HL-60 (cell line): ENCODE results near the gene IGSF22.
"Not testable (repeated sequence)": the region's sequence is repeated elsewhere in the genome, so short reads cannot be mapped to it uniquely, and the experiment has no call there.

Experiments used
- TF ChIP-seq, protein P1 (sequence below): IDR thresholded peaks from one replicate; pipeline ENCODE4 v1.5.1; 2011; ENCODE audit warnings: low read length, control low read depth, inconsistent platforms; ENCODE audit not compliant: insufficient read depth
- TF ChIP-seq, protein P2 (sequence below): IDR thresholded peaks from 2 replicates; pipeline ENCODE4 v1.6.1; 2012; ENCODE audit warnings: low read depth; ENCODE audit not compliant: insufficient replicate concordance

DNA sequence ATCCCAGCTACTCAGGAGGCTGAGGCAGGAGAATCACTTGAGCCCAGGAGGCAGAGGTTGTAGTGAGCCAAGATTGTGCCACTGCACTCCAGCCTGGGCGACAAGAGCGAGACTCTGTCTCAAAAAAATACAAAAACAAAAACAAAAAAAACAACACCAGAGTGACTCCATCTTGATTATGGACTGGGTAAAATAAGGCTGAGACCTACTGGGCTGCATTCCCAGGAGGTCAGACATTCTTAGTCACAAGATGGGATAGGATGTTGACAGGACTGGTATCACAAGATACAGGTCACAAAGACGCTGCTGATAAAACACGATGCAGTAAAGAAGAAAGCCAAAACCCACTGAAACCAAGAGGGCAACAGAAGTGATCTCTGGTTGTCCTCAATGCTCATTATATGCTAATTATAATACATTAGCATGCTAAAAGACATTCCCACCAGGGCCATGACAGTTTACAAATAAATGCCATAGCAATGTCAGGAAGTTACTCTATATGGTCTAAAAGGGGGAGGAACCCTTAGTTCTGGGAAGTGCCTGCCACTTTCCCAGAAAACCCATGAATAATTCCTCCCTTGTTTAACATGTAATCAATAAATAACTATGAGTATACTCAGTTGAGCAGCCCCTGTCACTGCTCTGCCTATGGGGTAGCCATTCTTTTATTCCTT, 34.4 kb downstream of the IGSF22 start:
- TF ChIP-seq, protein P1, sequence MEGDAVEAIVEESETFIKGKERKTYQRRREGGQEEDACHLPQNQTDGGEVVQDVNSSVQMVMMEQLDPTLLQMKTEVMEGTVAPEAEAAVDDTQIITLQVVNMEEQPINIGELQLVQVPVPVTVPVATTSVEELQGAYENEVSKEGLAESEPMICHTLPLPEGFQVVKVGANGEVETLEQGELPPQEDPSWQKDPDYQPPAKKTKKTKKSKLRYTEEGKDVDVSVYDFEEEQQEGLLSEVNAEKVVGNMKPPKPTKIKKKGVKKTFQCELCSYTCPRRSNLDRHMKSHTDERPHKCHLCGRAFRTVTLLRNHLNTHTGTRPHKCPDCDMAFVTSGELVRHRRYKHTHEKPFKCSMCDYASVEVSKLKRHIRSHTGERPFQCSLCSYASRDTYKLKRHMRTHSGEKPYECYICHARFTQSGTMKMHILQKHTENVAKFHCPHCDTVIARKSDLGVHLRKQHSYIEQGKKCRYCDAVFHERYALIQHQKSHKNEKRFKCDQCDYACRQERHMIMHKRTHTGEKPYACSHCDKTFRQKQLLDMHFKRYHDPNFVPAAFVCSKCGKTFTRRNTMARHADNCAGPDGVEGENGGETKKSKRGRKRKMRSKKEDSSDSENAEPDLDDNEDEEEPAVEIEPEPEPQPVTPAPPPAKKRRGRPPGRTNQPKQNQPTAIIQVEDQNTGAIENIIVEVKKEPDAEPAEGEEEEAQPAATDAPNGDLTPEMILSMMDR = not testable (repeated sequence)
- TF ChIP-seq, protein P2, sequence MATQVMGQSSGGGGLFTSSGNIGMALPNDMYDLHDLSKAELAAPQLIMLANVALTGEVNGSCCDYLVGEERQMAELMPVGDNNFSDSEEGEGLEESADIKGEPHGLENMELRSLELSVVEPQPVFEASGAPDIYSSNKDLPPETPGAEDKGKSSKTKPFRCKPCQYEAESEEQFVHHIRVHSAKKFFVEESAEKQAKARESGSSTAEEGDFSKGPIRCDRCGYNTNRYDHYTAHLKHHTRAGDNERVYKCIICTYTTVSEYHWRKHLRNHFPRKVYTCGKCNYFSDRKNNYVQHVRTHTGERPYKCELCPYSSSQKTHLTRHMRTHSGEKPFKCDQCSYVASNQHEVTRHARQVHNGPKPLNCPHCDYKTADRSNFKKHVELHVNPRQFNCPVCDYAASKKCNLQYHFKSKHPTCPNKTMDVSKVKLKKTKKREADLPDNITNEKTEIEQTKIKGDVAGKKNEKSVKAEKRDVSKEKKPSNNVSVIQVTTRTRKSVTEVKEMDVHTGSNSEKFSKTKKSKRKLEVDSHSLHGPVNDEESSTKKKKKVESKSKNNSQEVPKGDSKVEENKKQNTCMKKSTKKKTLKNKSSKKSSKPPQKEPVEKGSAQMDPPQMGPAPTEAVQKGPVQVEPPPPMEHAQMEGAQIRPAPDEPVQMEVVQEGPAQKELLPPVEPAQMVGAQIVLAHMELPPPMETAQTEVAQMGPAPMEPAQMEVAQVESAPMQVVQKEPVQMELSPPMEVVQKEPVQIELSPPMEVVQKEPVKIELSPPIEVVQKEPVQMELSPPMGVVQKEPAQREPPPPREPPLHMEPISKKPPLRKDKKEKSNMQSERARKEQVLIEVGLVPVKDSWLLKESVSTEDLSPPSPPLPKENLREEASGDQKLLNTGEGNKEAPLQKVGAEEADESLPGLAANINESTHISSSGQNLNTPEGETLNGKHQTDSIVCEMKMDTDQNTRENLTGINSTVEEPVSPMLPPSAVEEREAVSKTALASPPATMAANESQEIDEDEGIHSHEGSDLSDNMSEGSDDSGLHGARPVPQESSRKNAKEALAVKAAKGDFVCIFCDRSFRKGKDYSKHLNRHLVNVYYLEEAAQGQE = not testable (repeated sequence)
